Right hindlimb (tissue), 1 donor: ENCODE results near the gene SCNN1G.

ENCODE experiments used
- DNase-seq: peaks from one replicate; pipeline ENCODE4 v3.0.0-alpha.2; 2018

The SCNN1G gene

DNA sequence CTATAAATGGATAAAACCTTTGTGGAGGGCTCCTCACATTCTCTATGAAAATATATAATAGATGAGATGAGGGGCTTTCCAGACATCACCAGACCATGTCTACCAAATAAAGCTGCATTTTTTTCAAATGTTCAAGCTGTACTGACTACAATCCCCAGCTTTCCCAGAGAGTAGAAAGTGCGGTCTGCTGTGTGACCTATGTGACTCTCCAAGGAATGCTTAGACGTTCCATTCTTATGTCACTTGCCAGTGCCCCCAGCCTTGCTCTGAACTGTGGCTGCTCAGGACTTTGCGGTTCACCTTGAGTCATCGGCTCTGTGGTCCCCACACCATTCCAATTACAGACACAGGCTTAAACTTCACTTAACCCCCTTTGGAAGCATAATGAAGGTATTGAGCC is 71.8 kb downstream of the SCNN1G start:
- DNase-seq: peak; percentile 22

DNA sequence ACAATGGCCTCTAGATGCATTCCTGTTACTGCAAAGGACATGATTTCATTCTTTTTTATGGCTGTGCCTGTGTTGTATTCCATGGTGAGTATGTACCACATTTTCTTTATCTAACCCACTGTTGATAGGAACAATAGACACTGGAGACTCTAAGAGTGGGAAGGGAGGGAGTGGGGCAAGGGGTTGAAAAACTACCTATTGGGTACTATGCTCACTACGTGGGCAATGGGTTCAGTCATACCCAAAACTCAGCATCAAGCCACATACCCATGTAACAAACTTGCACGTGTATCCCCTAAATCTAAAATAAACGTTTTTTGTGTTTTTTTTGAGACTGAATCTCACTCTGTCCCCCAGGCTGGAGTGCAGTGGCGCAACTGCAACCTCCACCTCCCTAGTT is 72.5 kb downstream of the SCNN1G start:
- no peak for DNase-seq

DNA sequence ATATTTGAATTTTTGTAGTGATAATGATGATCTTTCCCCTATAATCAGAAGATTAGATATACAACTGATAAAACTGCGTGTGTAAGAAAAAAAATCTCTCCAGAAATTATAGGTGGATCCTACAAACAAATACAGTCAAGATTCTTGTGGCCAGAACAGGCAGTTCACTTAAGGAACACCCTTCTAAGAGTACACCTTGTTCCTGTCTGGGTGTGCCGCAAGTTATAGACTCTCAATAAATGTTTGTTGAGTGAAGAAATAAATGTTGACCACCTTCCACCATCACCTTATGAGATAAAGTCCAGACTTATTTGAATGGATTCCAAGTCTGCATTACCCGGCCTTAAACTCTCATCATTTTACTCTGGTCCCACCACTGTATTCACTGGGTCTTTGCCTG is 73.9 kb downstream of the SCNN1G start:
- no peak for DNase-seq

DNA sequence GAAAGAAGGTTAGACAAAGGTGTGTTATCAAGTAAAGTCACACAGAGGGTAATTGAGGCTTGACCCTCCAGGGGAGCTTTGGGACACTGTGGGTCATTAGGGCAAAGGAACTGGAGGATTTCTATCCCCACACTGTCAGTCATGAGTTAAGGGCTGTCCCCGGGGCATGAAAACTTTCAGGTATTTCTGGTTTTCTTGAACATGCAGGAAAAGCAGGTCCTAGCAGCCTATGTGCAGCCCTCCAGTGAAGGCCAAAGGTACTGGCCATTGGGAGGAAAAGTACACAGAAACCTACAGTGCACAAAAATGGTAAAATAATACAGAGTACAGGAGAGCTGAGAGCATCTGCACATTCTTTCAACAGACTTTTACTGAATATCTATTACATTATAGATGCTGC is 75.1 kb downstream of the SCNN1G start:
- no peak for DNase-seq

DNA sequence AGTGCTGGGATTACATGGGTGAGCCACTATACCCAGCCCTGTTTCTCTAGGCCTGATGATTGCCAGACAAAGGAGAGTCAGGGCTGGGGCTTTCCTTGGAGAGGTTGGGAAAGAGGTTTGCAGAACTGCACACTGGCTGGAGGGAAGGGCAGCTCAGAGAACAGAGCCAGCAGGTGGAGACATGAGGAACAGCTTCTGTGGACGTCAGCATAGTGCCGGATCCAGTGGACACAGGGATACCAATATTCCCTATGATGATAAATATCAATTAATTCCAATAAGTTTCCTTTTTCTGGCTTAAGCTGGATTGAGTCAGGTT is 76.3 kb downstream of the SCNN1G start:
- DNase-seq: no peak
